Measurements from ENCODE around the gene SP9. TPM values are rescaled to one million over a fixed set of nuclear protein-coding genes. Genes with fewer than 3 reads are reported as not detected.

SP9 gene
- total RNA-seq, 1 experiment from 2014 or later: not detected

DNA sequence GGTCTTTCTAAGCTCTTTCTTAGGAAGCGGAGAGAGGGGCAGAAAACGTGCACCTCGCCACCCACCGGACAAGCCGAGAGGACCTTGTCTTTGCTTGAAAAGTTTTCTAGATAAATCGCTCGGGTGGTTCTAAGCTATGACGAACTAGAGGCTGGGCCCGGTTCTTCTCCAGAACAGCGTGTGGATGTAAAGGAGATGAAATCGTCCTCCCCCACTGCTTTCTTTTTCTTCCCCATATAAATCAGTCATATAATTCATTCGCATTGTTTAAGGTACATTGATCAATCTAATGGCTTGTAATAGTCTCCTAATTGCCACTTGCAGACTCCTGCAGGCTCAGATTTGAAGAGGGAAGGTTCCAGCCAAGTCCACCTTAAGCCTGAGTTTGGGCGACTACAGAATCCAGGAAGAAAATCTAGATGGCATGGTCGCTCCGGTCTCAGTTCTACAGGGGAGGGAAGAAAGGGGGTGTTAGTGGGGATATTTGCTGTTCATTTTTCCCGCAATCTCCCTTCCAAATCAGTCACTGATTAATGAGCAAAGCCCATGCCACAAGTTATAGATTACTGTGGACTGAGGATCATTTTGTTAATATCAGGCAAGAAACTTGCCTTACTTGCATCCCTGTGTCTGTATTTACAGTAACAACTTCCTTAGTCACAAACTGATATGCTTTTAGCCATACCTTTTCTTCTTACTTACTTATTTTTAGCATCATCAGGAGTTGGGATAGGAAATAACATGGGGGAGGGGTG, 5.6 kb upstream of the SP9 start:
- H3K4ac ChIP-seq (ENCODE audit: low read depth, low read length): no peak overlapping the region
- H3K4me1 ChIP-seq (ENCODE audit: insufficient read depth, low read length): peaks cover 3% of the 10 kb centered on the region; the same call in 1 of the 2 replicates
- Mint-ChIP-seq H3K27me3 (ENCODE audit: low read depth) (peaks cover 100% of the 10 kb centered on the region), H3K27ac (no peak overlapping the region), H3K4me3 (peak overlapping the region; percentile 51 to 94), H3K4me1 (peaks cover 59 to 69% of the 10 kb centered on the region in 2 experiments), H3K36me3 (ENCODE audit: insufficient read depth in 1 of 3, low read depth in 3 of 3) (peaks cover 0 to 2% (median 0%) of the 10 kb centered on the region in 3 experiments; a peak in 1 of 7 replicates), H3K9me3 (peaks cover 3 to 7% of the 10 kb centered on the region in 2 experiments; a peak in 2 of 5 replicates)
- no peak overlapping the region for H4K8ac ChIP-seq (replicated peaks; ENCODE audit: insufficient read length, low read depth, low read length)
- H3T11ph ChIP-seq (ENCODE audit: low read length): no peak overlapping the region
- no peak overlapping the region for H2AK5ac ChIP-seq (ENCODE audit: insufficient read length, low read length)
- no CpG with 5 or more reads among the region's 16 CpGs for WGBS (ENCODE audit: extremely low coverage, insufficient read length, low lambda C conversion rate)
- H2BK120ac ChIP-seq (ENCODE audit: low read depth, low read length, poor library complexity, severe bottlenecking): no peak overlapping the region
- H3K79me1 ChIP-seq (ENCODE audit: insufficient read depth, low read depth, low read length, poor library complexity, severe bottlenecking): no peaks in the 10 kb centered on the region
- H3K14ac ChIP-seq (ENCODE audit: insufficient read depth, low read length): no peak overlapping the region
- H3K9me3 ChIP-seq (ENCODE audit: control insufficient read depth, low read depth, low read length): no peaks in the 10 kb centered on the region
- peaks cover 79% of the 10 kb centered on the region for H3K27me3 ChIP-seq (ENCODE audit: insufficient read depth, low read length)
- H2BK5ac ChIP-seq (ENCODE audit: insufficient read length, low read length): no peak overlapping the region
- no peak overlapping the region for H2BK15ac ChIP-seq (ENCODE audit: low read depth, low read length)
- no peak overlapping the region for H2AFZ ChIP-seq (ENCODE audit: low read length)
- H2BK20ac ChIP-seq (ENCODE audit: low read depth, low read length, poor library complexity, severe bottlenecking): no peak overlapping the region
- no peak overlapping the region for H4K91ac ChIP-seq (ENCODE audit: insufficient read length, low read depth, low read length)
- no peak overlapping the region for H3K18ac ChIP-seq (ENCODE audit: insufficient read length, low read depth, low read length)
- no peak overlapping the region for H3K23ac ChIP-seq (ENCODE audit: insufficient read length, low read depth, low read length)
- no peaks in the 10 kb centered on the region for H4K20me1 ChIP-seq (ENCODE audit: control insufficient read depth, insufficient read depth, insufficient read length)
- TF ChIP-seq, protein P1, sequence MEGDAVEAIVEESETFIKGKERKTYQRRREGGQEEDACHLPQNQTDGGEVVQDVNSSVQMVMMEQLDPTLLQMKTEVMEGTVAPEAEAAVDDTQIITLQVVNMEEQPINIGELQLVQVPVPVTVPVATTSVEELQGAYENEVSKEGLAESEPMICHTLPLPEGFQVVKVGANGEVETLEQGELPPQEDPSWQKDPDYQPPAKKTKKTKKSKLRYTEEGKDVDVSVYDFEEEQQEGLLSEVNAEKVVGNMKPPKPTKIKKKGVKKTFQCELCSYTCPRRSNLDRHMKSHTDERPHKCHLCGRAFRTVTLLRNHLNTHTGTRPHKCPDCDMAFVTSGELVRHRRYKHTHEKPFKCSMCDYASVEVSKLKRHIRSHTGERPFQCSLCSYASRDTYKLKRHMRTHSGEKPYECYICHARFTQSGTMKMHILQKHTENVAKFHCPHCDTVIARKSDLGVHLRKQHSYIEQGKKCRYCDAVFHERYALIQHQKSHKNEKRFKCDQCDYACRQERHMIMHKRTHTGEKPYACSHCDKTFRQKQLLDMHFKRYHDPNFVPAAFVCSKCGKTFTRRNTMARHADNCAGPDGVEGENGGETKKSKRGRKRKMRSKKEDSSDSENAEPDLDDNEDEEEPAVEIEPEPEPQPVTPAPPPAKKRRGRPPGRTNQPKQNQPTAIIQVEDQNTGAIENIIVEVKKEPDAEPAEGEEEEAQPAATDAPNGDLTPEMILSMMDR (conservative IDR thresholded peaks at IDR 0.05): no peak
- H4K5ac ChIP-seq (ENCODE audit: insufficient read length, low read depth, low read length): no peak overlapping the region
- H3K56ac ChIP-seq (ENCODE audit: insufficient read length, low read depth, low read length): no peak overlapping the region
- H3K9ac ChIP-seq (ENCODE audit: extremely low read depth, insufficient read length, low read length): no peak overlapping the region
- H2BK12ac ChIP-seq (ENCODE audit: insufficient read length, low read depth, low read length): no peak overlapping the region
- H3K23me2 ChIP-seq (ENCODE audit: insufficient read length, low read depth, low read length, poor library complexity, severe bottlenecking): peaks cover 25% of the 10 kb centered on the region
- H3K27ac ChIP-seq (ENCODE audit: insufficient read length, low read depth, low read length): no peak overlapping the region
- H3K4me2 ChIP-seq (ENCODE audit: insufficient read depth, insufficient read length, low read length): peak overlapping the region; percentile 50
- no peak for DNase-seq
- H3K79me2 ChIP-seq (ENCODE audit: insufficient read depth, low read length): no peaks in the 10 kb centered on the region
